Neural cell (in vitro differentiated cells): ENCODE data around the gene MND1. TPM values are rescaled to one million over a fixed set of nuclear protein-coding genes. Genes with fewer than 3 reads are reported as not detected.

Experiments used
- H2AFZ ChIP-seq: fragments of 200-600, 300-800 bp; sonication (generic), shearing (Covaris generic); 2 replicates; pipeline ENCODE4 v1.6.0; 2014; ENCODE audit warnings: low read depth, mild to moderate bottlenecking, antibody characterized with exemption, low read length, moderate library complexity
- H3F3A ChIP-seq: fragments of 200-600 bp; shearing (Covaris generic); 2 replicates; pipeline ENCODE4 v1.6.1; 2016; ENCODE audit warnings: mild to moderate bottlenecking, moderate library complexity, mixed read lengths, antibody characterized with exemption, low read length; ENCODE audit not compliant: insufficient read depth, poor library complexity, severe bottlenecking
- H3K27ac ChIP-seq: fragments of 200-600, 300-800 bp; sonication (generic), shearing (Covaris generic); 2 replicates; pipeline ENCODE4 v1.5.1; 2014; ENCODE audit warnings: mild to moderate bottlenecking, low read length, moderate library complexity
- H3K27me3 ChIP-seq: fragments of 300-800, 200-600 bp; sonication (generic), shearing (Covaris generic); 2 replicates; pipeline ENCODE4 v1.6.0; 2014; ENCODE audit warnings: mild to moderate bottlenecking, low read depth, low read length, moderate library complexity; ENCODE audit not compliant: insufficient read depth
- H3K36me3 ChIP-seq: fragments of 300-800, 200-600 bp; sonication (generic), shearing (Covaris generic); 2 replicates; pipeline ENCODE4 v1.5.1; 2014; ENCODE audit warnings: mild to moderate bottlenecking, antibody characterized with exemption, low read length, moderate library complexity; ENCODE audit not compliant: insufficient read depth
- H3K4me2 ChIP-seq: fragments of 300-800, 200-600 bp; sonication (generic), shearing (Covaris generic); 2 replicates; pipeline ENCODE4 v1.6.0; 2014; ENCODE audit warnings: mild to moderate bottlenecking, low read length
- H3K4me3 ChIP-seq: fragments of 300-800, 200-600 bp; sonication (generic), shearing (Covaris generic); 2 replicates; pipeline ENCODE4 v1.5.1; 2014; ENCODE audit warnings: mild to moderate bottlenecking, low read length, moderate library complexity
- H3K79me2 ChIP-seq: fragments of 200-600 bp; shearing (Covaris generic); replicated peaks from 2 replicates; pipeline ENCODE4 v1.6.0; 2014; ENCODE audit warnings: mild to moderate bottlenecking, low read length, moderate library complexity; ENCODE audit not compliant: insufficient read depth
- H3K9ac ChIP-seq: fragments of 300-800, 200-600 bp; sonication (generic), shearing (Covaris generic); 2 replicates; pipeline ENCODE4 v1.6.1; 2016; ENCODE audit warnings: mild to moderate bottlenecking, low read length, mixed read lengths
- H3K9me2 ChIP-seq: fragments of 200-600 bp; shearing (Covaris generic); 2 replicates; pipeline ENCODE4 v1.6.1; 2016; ENCODE audit warnings: mild to moderate bottlenecking, low read length, mixed read lengths; ENCODE audit not compliant: insufficient read depth
- H3K9me3 ChIP-seq: fragments of 200-600, 300-800 bp; sonication (generic), shearing (Covaris generic); 2 replicates; pipeline ENCODE4 v1.6.1; 2016; ENCODE audit warnings: mild to moderate bottlenecking, mixed run types, low read length, moderate library complexity, mixed read lengths
- H4K20me1 ChIP-seq: fragments of 200-600 bp; shearing (Covaris generic); 2 replicates; pipeline ENCODE4 v1.6.1; 2016; ENCODE audit warnings: mild to moderate bottlenecking, mixed run types; ENCODE audit not compliant: insufficient read depth
- EP300 ChIP-seq: fragments of 450-650 bp; conservative IDR thresholded peaks from 2 replicates; pipeline ENCODE4 v1.6.1; 2014; ENCODE audit warnings: antibody characterized with exemption, mild to moderate bottlenecking, moderate library complexity; ENCODE audit not compliant: poor library complexity, severe bottlenecking
- EZH2 ChIP-seq: fragments of 200-600, 300-800 bp; shearing (Covaris generic), sonication (generic); IDR thresholded peaks from 2 replicates; pipeline ENCODE4 v1.6.1; 2014; ENCODE audit warnings: antibody characterized with exemption, low read length, borderline replicate concordance, mild to moderate bottlenecking; ENCODE audit not compliant: insufficient read depth, poor library complexity, severe bottlenecking
- MXI1 ChIP-seq: fragments of 450-650 bp; conservative IDR thresholded peaks from 2 replicates; pipeline ENCODE4 v1.6.1; 2014; ENCODE audit warnings: antibody characterized with exemption, mild to moderate bottlenecking; ENCODE audit not compliant: poor library complexity, severe bottlenecking
- POLR2AphosphoS5 ChIP-seq: IDR thresholded peaks from 2 replicates; pipeline ENCODE4 v1.6.1; 2012
- RAD21 ChIP-seq: fragments of 450-650 bp; conservative IDR thresholded peaks from 2 replicates; pipeline ENCODE4 v1.6.1; 2014; ENCODE audit warnings: antibody characterized with exemption, mild to moderate bottlenecking, moderate library complexity
- SMC3 ChIP-seq: fragments of 450-650 bp; conservative IDR thresholded peaks from 2 replicates; pipeline ENCODE4 v1.6.1; 2014; ENCODE audit warnings: antibody characterized with exemption, mild to moderate bottlenecking, moderate library complexity; ENCODE audit not compliant: poor library complexity
- TAF1 ChIP-seq: IDR thresholded peaks from 2 replicates; pipeline ENCODE4 v1.6.1; 2012; ENCODE audit warnings: low read depth
- polyA plus RNA-seq: library from polyadenylated mRNA; depleted of rRNA; stranded (reverse); fragments of >200 nt; gene quantifications from 2 replicates; pipeline ENCODE4 v1.2.3, GENCODE V29; 2014
- TF ChIP-seq, protein P1 (sequence below): fragments of 450-650 bp; IDR thresholded peaks from 2 replicates; pipeline ENCODE4 v1.5.1; 2014; ENCODE audit warnings: antibody characterized with exemption, mild to moderate bottlenecking, moderate library complexity; ENCODE audit not compliant: poor library complexity, severe bottlenecking
- TF ChIP-seq, protein P2 (sequence below): IDR thresholded peaks from 2 replicates; pipeline ENCODE4 v1.6.1; 2012; ENCODE audit warnings: borderline replicate concordance

Gene MND1
- polyA plus RNA-seq, 1 donor from 2014 or later = 5.6 TPM

DNA sequence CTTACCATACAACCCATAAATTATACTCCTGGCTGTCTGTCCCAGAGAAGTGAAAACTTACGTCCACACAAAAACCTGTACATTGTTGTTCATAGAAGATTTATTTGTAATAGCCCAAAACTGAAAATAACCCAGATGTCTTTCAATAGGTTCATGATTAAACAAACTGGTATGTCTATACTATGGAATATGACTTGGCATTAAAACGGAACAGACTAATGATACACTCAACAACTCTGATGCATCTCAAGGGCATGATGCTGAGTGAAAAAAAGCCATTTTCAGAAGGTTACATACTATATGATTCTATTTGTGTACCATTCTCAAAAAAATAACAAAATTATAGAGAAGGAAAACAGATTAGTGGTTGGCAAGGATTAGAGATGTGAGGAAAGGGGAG lies 11.6 kb upstream of the MND1 start:
- Histone ChIP-seq H3K4me3 (no peak overlapping the region), H4K20me1 (no peaks in the 10 kb centered on the region), H3K27me3 (no peaks in the 10 kb centered on the region), H3K27ac (no peak overlapping the region), H3K79me2 (peaks cover 4% of the 10 kb centered on the region), H3K9me3 (no peaks in the 10 kb centered on the region), H3K9me2 (no peaks in the 10 kb centered on the region), H3K4me2 (no peak overlapping the region), H3K36me3 (peaks cover 32% of the 10 kb centered on the region), H3F3A (no peaks in the 10 kb centered on the region), H2AFZ (no peak overlapping the region), H3K9ac (no peak overlapping the region)
- TF ChIP-seq EP300 (no peak), POLR2AphosphoS5 (no peak), TAF1 (no peak), RAD21 (no peak), EZH2 (no peak), SMC3 (no peak), MXI1 (no peak)
- TF ChIP-seq, protein P1, sequence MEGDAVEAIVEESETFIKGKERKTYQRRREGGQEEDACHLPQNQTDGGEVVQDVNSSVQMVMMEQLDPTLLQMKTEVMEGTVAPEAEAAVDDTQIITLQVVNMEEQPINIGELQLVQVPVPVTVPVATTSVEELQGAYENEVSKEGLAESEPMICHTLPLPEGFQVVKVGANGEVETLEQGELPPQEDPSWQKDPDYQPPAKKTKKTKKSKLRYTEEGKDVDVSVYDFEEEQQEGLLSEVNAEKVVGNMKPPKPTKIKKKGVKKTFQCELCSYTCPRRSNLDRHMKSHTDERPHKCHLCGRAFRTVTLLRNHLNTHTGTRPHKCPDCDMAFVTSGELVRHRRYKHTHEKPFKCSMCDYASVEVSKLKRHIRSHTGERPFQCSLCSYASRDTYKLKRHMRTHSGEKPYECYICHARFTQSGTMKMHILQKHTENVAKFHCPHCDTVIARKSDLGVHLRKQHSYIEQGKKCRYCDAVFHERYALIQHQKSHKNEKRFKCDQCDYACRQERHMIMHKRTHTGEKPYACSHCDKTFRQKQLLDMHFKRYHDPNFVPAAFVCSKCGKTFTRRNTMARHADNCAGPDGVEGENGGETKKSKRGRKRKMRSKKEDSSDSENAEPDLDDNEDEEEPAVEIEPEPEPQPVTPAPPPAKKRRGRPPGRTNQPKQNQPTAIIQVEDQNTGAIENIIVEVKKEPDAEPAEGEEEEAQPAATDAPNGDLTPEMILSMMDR = no peak
- TF ChIP-seq, protein P2, sequence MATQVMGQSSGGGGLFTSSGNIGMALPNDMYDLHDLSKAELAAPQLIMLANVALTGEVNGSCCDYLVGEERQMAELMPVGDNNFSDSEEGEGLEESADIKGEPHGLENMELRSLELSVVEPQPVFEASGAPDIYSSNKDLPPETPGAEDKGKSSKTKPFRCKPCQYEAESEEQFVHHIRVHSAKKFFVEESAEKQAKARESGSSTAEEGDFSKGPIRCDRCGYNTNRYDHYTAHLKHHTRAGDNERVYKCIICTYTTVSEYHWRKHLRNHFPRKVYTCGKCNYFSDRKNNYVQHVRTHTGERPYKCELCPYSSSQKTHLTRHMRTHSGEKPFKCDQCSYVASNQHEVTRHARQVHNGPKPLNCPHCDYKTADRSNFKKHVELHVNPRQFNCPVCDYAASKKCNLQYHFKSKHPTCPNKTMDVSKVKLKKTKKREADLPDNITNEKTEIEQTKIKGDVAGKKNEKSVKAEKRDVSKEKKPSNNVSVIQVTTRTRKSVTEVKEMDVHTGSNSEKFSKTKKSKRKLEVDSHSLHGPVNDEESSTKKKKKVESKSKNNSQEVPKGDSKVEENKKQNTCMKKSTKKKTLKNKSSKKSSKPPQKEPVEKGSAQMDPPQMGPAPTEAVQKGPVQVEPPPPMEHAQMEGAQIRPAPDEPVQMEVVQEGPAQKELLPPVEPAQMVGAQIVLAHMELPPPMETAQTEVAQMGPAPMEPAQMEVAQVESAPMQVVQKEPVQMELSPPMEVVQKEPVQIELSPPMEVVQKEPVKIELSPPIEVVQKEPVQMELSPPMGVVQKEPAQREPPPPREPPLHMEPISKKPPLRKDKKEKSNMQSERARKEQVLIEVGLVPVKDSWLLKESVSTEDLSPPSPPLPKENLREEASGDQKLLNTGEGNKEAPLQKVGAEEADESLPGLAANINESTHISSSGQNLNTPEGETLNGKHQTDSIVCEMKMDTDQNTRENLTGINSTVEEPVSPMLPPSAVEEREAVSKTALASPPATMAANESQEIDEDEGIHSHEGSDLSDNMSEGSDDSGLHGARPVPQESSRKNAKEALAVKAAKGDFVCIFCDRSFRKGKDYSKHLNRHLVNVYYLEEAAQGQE = no peak

DNA sequence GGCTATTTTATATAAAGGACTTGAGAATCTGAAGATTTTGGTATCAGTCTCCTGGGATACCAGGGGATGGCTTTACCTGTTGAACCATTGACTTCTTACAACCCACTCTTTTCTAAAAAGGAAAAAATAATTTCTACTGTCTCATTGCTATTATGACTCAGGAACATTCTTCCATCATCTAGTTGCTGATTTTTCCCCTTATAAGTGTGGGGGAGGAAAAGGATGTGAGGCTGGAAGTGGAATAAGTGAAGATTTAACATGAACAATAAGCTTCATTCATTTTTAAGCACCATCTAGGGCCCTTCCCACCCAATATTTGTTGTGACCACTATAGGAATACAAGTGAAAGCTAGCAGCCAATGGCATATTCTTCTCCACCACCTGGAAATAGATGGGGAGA lies 10.6 kb upstream of the MND1 start:
- Histone ChIP-seq H3K9ac (no peak overlapping the region), H3K9me3 (no peaks in the 10 kb centered on the region), H2AFZ (no peak overlapping the region), H3K4me3 (no peak overlapping the region), H3K9me2 (no peaks in the 10 kb centered on the region), H3K27ac (no peak overlapping the region), H3K27me3 (no peaks in the 10 kb centered on the region), H3F3A (no peaks in the 10 kb centered on the region), H4K20me1 (no peaks in the 10 kb centered on the region), H3K79me2 (peaks cover 4% of the 10 kb centered on the region), H3K4me2 (no peak overlapping the region), H3K36me3 (peaks cover 32% of the 10 kb centered on the region)
- TF ChIP-seq, protein P1 = no peak
- no peak for TF ChIP-seq EP300
- TF ChIP-seq EZH2 = no peak
- TF ChIP-seq RAD21 = no peak
- TF ChIP-seq MXI1 = no peak
- no peak for TF ChIP-seq TAF1
- no peak for TF ChIP-seq POLR2AphosphoS5
- no peak for TF ChIP-seq SMC3
